ENCODE results near the gene BRD7. TPM values are rescaled to one million over a fixed set of nuclear protein-coding genes. Genes with fewer than 3 reads are reported as not detected.

The BRD7 gene
- total and polyA plus RNA-seq, 2 experiments from 2014 or later, result 51.2 to 51.3 TPM

DNA sequence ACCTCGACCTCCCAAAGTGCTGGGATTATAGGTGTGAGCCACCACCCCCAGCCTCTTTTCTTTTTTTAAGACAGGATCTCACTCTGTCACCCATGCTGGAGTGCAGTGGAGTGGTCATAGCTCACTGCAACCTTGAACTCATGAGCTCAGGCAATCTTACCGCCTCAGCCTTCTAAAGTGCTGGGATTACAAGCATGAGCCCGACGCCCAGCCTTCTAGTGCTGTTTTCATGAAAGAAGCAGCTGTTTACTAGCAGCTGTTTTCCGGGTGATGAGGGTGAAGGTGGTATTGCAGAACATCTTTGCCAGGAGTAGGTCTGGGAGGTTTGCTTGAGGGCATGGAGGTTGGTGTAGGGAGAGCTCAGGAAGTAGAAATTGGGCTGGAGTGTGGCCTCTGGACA is 100.4 kb downstream of the BRD7 start:
- TF ChIP-seq, protein P1, sequence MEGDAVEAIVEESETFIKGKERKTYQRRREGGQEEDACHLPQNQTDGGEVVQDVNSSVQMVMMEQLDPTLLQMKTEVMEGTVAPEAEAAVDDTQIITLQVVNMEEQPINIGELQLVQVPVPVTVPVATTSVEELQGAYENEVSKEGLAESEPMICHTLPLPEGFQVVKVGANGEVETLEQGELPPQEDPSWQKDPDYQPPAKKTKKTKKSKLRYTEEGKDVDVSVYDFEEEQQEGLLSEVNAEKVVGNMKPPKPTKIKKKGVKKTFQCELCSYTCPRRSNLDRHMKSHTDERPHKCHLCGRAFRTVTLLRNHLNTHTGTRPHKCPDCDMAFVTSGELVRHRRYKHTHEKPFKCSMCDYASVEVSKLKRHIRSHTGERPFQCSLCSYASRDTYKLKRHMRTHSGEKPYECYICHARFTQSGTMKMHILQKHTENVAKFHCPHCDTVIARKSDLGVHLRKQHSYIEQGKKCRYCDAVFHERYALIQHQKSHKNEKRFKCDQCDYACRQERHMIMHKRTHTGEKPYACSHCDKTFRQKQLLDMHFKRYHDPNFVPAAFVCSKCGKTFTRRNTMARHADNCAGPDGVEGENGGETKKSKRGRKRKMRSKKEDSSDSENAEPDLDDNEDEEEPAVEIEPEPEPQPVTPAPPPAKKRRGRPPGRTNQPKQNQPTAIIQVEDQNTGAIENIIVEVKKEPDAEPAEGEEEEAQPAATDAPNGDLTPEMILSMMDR (IDR thresholded peaks at IDR 0.05; ENCODE audit: poor library complexity), result no peak
- no peak for TF ChIP-seq EZH2 (IDR thresholded peaks at IDR 0.05; ENCODE audit: borderline replicate concordance)
- TF ChIP-seq EZH2phosphoT487 (IDR thresholded peaks at IDR 0.05; ENCODE audit: low read depth, severe bottlenecking, unreplicated experiment), result no peak
- no peaks in the 10 kb centered on the region for H3K27me3 ChIP-seq
- H4K20me1 ChIP-seq (ENCODE audit: insufficient read depth, poor library complexity, severe bottlenecking), result no peaks in the 10 kb centered on the region
- H3K27ac ChIP-seq, result no peak overlapping the region
- H3K4me1 ChIP-seq (ENCODE audit: insufficient read depth), result peaks cover 20% of the 10 kb centered on the region
- H3K9me2 ChIP-seq (replicated peaks; ENCODE audit: insufficient read depth), result no peaks in the 10 kb centered on the region
- no peak overlapping the region for H3K4me2 ChIP-seq
- no peaks in the 10 kb centered on the region for H3K9me3 ChIP-seq (ENCODE audit: low read depth)
- 88% methylated on average over 5 of the region's 5 CpGs for WGBS (ENCODE audit: low lambda C conversion rate, missing lambda C conversion rate)
- no peaks in the 10 kb centered on the region for H3K36me3 ChIP-seq (replicated peaks; ENCODE audit: insufficient read depth, low read depth)
- no peaks in the 10 kb centered on the region for H3K79me2 ChIP-seq
- no peak for DNase-seq (ENCODE audit: low spot score)
- no peak overlapping the region for H3K4me3 ChIP-seq
- no peak overlapping the region for H2AFZ ChIP-seq

DNA sequence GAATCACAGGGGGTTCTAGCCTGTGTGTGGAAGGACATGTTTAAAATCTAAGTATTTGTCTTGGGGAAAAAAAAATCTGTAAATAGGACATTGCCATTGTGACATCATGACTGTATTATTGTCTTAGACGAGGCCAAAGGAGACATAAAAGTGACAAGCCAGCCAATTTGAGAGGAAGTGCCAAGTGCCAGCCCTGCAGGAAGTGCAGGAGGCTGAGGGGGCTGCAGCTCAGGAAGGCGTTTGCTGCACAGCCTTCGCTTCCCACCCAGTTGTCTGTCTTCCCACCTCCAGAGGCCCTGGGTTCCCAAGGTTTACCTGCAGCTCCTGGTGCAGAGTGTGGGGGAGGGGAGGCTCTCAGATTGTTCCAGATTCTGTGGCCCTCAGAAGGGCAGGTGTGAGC is 101.1 kb downstream of the BRD7 start:
- Histone ChIP-seq H3K4me1 (ENCODE audit: insufficient read depth) (peaks cover 25% of the 10 kb centered on the region), H3K27me3 (no peaks in the 10 kb centered on the region), H4K20me1 (ENCODE audit: insufficient read depth, poor library complexity, severe bottlenecking) (no peaks in the 10 kb centered on the region), H3K27ac (no peak overlapping the region), H3K9me2 (replicated peaks; ENCODE audit: insufficient read depth) (no peaks in the 10 kb centered on the region), H3K9me3 (ENCODE audit: low read depth) (no peaks in the 10 kb centered on the region), H3K79me2 (no peaks in the 10 kb centered on the region), H3K4me3 (no peak overlapping the region), H3K36me3 (replicated peaks; ENCODE audit: insufficient read depth, low read depth) (no peaks in the 10 kb centered on the region), H3K4me2 (no peak overlapping the region), H2AFZ (no peak overlapping the region)
- TF ChIP-seq EZH2 (IDR thresholded peaks at IDR 0.05; ENCODE audit: borderline replicate concordance), result no peak
- 90% methylated on average over 3 of the region's 3 CpGs for WGBS (ENCODE audit: low lambda C conversion rate, missing lambda C conversion rate)
- no peak for DNase-seq (ENCODE audit: low spot score)

DNA sequence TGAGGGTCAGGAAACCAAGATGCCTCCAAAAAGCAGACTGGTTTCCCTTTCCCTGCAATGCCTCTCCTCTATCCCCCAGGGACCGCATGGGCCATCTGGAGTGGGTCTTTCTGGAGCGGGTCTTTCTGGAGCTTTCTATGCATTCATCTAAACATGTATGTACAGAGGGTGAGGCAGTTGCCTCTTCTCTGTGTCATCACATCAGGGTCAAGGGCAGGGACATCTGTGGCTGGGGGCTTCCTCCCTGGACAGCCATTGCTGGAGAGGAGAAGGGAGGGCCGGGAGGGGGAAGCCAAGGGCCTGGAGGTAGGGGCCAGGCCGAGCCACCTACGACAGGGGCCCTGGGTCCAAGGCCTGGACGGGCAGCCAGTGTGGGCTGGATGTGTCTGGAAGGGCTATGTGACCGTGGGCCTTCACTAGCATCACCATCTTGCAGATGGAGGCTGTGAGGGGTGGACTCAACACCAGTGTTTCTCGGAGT is 101.6 kb downstream of the BRD7 start:
- Histone ChIP-seq H2AFZ (peak overlapping the region; percentile 80), H3K9me3 (ENCODE audit: low read depth) (no peaks in the 10 kb centered on the region), H3K36me3 (replicated peaks; ENCODE audit: insufficient read depth, low read depth) (no peaks in the 10 kb centered on the region), H3K9me2 (replicated peaks; ENCODE audit: insufficient read depth) (no peaks in the 10 kb centered on the region), H3K4me2 (peak overlapping the region; percentile 73), H3K79me2 (no peaks in the 10 kb centered on the region), H3K27me3 (no peaks in the 10 kb centered on the region), H3K4me3 (no peak overlapping the region), H4K20me1 (ENCODE audit: insufficient read depth, poor library complexity, severe bottlenecking) (no peaks in the 10 kb centered on the region), H3K4me1 (ENCODE audit: insufficient read depth) (peaks cover 25% of the 10 kb centered on the region), H3K27ac (peak overlapping the region; percentile 85)
- no peak for DNase-seq (ENCODE audit: low spot score)
- TF ChIP-seq, protein P1 (IDR thresholded peaks at IDR 0.05; ENCODE audit: poor library complexity), result no peak
- no peak for TF ChIP-seq EZH2phosphoT487 (IDR thresholded peaks at IDR 0.05; ENCODE audit: low read depth, severe bottlenecking, unreplicated experiment)
- TF ChIP-seq EZH2 (IDR thresholded peaks at IDR 0.05; ENCODE audit: borderline replicate concordance), result no peak
- WGBS (ENCODE audit: low lambda C conversion rate, missing lambda C conversion rate), result 90% methylated on average over 5 of the region's 8 CpGs

DNA sequence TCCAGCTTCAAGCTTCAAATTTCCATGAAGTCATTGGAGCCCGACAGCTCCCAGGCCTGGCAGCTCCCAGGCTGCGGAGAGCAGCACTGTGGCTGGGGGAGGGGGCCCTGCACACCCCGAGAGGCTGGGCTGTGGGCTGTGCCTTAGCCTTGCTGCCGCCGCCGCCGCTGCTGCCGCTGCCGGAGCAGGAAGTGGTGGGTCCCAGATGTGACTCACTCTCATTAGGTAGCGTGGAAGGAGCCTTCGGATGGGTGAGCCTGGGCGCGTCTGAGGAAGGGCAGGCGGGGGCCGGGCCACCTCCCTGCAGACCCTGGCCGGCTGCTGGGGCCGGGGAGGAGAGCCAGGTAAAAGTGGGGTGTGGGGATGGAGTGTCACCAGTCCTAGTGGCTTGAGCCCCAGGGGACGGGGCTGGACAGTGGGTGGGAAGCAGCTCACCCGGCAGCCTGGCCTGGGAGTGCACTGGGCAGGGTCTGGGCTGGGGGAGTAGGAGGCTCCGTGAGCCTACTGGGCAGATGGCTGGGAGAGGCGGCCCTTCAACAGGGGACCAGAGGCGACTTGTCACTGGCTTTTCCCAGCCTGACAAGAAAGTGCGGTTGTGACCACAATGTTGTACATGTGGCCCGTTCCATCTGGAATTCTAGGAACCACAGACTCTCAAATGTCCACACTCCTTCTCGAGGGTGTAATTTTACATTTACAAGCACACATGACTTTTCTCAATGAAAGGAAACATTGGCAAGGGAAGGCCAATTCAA is 102.3 kb downstream of the BRD7 start, which contains the start of gene ADCY7:
TSS of gene ADCY7 (plus strand) at position 215 of the 755 bp plus-strand sequence. CDS start 21,629 bp downstream, outside the sequence.
- WGBS (ENCODE audit: low lambda C conversion rate, missing lambda C conversion rate), result 37% methylated on average over 25 of the region's 25 CpGs
- no peaks in the 10 kb centered on the region for H3K27me3 ChIP-seq
- H3K79me2 ChIP-seq, result no peaks in the 10 kb centered on the region
- H3K4me2 ChIP-seq, result peak within 1 kb of the TSS; percentile 73
- no peaks in the 10 kb centered on the region for H3K36me3 ChIP-seq (replicated peaks; ENCODE audit: insufficient read depth, low read depth)
- H3K9me2 ChIP-seq (replicated peaks; ENCODE audit: insufficient read depth), result no peaks in the 10 kb centered on the region
- no peaks in the 10 kb centered on the region for H3K9me3 ChIP-seq (ENCODE audit: low read depth)
- peak; percentile 83 for DNase-seq (ENCODE audit: low spot score)
- TF ChIP-seq EZH2 (IDR thresholded peaks at IDR 0.05; ENCODE audit: borderline replicate concordance) (no peak), EZH2phosphoT487 (IDR thresholded peaks at IDR 0.05; ENCODE audit: low read depth, severe bottlenecking, unreplicated experiment) (no peak)
- TF ChIP-seq, protein P1 (IDR thresholded peaks at IDR 0.05; ENCODE audit: poor library complexity), result no peak
- H4K20me1 ChIP-seq (ENCODE audit: insufficient read depth, poor library complexity, severe bottlenecking), result no peaks in the 10 kb centered on the region
- peak within 1 kb of the TSS; percentile 85 for H3K27ac ChIP-seq
- H2AFZ ChIP-seq, result peak within 1 kb of the TSS; percentile 80
- H3K4me3 ChIP-seq, result no peak within 1 kb of the TSS
- peaks cover 25% of the 10 kb centered on the region for H3K4me1 ChIP-seq (ENCODE audit: insufficient read depth)
